HG03571 (cell line): Measurements from ENCODE around the gene ADGRG4.

Experiments used
- ATAC-seq: cut with Tn5 transposase; IDR thresholded peaks from one replicate; pipeline ENCODE4 v1.9.1; 2021; ENCODE audit not compliant: unreplicated experiment

ADGRG4 gene

DNA sequence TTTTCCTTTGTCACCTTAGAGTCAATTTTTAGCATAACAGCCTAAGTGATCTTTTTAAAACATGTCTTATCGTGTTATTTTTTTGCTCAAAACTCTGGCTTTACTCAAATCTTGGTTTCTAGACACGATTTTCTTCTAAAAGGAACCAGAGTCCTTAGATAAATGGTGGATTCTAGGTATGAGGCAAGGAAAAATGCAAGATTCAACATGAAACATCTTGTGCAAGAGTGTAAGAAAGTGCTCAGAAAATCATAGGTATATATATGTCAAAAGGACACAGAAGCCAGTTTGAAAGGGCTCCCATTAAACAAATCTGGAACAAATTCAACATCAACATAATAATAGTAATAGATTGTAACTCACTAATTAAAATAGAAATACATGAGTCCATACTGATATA lies 8.1 kb upstream of the ADGRG4 start:
- ATAC-seq = no peak

DNA sequence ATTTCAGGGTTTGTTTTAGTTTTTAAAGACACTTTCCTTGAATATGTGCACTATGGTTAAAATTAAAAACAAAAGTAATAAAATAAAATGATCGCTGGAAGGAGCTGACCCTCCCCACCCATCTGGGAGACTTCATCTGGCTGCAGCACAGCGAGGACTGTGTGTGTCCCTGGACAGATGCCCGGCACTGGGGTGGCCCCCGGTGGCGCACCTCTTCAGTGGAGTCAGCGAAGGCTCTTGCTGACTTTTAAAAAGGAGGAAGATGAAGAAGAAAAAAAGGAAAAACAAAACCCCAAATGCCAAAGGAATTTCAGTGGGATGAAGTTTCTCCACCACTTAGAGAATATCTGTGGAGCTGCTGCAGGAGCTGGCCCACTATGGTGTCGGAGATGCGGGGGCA lies 5.4 kb upstream of the ADGRG4 start:
- no peak for ATAC-seq

DNA sequence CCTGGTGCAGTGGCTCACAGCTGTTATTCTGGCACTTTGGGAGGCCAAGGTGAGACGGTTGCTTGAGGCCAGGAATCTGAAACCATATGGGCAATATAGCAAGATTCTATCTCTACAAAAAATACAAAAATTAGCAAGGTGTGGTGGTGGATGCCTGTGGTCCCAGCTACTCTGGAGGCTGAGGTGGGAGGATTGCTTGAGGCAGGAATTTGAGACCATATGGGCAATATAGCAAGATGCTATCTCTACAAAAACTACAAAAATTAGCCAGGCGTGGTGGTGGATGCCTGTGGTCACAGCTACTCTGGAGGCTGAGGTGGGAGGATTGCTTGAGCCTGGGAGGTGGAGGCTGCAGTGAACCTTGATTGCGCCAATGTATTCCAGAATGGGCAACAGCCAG lies 2.3 kb downstream of the ADGRG4 start:
- no peak for ATAC-seq

DNA sequence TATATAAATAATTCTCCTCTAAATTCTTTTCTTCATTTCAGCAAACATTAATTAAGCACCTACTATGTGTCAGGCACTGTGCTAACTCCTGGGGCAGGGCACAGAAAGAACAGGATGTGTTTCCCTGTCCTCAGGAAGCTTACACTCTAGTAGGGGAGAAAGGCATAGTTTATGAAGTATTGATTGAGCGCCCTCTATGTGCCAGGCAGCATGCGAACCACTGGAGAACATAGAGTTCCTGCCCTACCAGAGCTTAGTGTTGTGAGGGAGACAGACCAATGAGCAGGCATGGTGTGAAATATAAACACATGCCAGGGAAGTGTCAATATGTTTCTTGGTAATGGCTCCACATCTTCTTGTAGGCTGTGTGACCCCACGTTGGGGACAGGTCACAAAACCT lies 3.7 kb downstream of the ADGRG4 start:
- ATAC-seq = no peak

DNA sequence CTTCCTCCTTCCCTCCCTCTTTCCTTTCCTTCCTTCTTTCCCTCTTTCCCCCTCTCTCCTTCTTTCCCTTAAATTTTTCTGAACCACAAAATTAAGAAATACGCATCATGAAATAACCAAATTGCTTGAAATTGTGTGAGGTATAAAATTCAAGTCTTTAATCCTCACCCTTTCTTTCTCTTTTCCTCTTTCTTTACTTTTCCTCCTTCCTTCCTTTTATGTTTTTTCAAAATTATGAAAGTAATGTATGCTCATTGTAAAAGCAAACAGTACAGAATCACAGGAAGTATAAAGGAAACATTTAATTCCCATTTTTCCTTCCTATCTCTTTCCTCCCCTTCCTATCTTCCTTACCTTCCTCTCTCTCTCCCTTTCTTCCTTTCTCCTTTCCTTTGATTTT lies 5.4 kb downstream of the ADGRG4 start:
- ATAC-seq = no peak

DNA sequence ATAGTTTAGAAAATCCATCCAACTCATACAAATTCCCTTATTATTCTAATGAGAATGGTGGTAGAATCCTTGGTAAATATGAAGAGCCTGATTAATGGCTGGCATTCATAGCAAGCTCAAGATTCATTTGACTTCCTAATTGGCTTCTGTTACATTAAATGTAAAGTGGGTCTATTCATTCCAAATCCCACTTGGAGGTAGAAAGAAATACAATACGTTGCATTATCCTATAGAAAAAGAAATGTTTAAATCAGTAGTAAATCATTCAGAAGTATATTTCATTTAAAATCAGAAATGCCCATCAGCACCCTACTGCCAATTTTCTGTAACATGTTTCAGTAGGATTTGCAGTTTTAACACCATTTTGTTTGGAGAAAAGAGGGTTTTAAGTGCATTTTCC lies 6.7 kb downstream of the ADGRG4 start:
- no peak for ATAC-seq

DNA sequence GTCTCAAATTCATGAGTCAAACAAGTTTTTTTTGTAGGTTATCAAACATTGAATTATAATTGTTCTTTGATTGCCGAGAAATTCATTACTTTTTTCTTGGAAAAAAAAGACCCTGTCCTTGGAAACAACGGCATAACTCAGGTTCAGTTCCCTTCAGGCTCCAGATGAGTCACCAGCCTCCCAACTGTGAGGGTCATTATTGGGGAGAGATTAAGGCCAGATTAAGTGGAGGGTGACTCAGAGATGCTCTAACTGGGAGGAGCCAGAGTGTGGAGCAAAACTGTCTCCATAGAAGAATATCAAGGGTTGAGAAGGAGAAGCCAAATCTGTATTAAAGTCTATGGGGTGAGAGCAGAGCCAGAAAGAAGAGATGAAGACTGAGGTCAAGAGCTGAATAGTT lies 9.6 kb downstream of the ADGRG4 start:
- ATAC-seq = no peak

DNA sequence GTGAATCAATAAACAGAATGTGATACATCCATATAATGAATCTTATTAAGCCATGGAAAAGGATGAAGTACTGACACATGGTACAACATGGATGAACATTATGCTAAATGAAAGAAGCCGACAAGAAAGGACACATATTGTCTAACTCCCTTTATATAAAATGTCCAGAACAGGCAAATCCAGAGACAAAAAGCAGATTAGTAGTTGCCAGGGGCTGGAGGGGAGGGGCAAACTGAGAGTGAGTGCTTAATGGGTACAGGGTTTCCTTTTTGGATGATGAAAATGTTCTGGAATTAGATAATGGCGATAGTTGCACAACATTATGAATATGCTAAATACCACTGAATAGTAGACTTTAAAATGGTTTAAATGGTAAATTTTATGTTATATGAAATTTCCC lies 17.4 kb downstream of the ADGRG4 start:
- no peak for ATAC-seq

DNA sequence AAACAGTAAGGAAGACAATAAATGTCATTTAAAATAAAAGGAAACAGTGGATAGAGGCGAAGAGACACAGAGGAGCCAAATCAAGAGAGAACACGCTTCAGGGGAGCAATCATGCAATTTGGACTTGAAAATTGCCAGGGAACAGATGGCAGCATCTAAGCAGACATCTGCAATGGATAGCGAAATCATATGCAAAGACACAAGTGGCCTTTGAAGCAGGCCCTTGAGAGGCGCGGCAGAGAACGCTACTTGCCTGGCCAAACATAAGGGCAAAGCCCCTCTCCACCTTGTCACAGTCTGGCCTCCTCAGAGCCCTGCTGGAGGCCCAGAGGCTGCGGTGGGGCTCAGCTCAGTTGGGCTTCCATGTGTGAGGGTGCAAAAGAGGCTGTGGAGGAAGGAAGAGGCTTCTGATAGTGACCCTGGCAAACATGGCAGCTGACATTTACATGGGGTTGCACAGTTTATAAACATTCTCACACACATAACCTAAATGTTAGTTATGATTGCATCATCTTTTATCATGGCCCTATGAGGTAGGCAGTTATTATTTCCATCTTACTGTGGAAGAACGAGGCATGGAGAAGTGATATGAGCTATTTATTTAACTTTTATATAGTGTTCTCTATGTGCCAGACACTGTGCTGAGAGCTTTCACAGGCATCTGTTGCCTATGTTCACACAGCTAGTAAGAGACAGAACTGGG lies 18.3 kb downstream of the ADGRG4 start:
- no peak for ATAC-seq

DNA sequence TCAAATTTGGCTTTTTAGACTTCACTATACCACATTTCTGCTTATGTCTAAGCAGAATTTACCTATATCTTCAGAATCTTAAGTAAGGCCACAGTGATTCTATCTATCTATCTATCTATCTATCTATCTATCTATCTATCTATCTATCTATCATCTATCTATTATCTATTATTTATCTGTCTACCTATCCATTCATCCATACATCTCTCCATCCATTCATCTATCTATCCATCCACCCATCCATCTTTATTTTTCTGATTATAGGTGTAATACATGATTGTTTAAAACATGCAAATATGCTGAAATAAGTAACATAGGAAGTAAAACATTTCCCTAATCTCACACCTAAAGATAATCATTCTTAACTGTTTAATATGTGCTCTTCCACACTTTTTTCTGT lies 18.8 kb downstream of the ADGRG4 start:
- no peak for ATAC-seq

DNA sequence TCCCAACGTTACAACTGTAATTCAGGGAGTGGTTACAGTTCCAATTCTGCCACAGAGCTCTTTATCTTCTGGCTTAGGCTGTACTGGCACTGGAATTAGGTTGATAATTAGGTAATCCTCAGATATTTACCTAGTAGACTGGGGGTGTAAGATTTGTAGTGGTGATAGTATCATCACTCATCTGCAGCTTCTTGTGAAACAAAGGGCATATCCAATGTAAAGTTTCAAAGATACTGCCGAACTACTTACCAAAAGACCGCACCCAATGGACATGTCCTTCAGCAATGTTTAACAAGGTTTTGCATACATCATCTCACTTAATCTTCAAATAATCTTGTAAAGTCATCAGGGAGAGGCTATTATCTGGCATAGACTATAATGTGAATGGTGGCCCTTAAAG lies 20.8 kb downstream of the ADGRG4 start:
- ATAC-seq = no peak

DNA sequence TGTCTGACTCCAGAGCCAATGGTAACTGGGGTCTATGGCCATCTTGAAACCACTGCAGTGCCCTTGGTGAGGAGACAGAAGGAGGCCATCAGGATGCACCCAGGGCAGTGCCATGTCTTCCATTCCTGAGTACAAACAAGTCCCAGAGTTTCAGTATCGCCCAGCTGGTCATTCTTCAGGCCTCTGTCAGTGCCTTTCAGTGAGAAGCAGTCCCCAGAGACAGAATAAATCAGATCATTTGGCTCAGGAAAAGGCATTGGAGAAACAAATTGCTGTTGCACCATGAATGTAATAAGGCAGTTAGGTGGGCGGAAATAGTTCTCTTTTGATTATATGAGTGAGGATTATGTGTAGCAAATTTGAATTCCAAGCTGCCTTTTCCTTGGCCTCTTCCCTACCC lies 21.3 kb downstream of the ADGRG4 start:
- no peak for ATAC-seq

DNA sequence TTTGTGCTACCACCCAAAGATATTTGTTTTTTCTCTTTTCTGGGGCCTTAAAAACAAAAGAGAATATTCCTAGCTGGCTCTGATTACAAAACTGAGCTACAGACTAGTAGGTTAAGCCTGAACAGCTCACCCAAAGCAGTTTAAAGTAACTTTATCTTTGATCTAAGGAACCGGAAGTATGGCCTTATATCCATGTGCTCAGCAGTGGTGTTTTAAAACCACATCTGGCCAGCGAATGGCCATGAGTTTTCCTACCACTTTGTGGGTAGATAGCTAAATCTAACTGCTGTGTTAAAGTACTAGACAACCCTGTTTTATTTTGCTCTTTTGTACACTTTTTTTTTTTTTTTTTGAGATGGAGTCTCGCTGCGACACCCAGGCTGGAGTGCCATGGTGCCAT lies 24.6 kb downstream of the ADGRG4 start:
- no peak for ATAC-seq

DNA sequence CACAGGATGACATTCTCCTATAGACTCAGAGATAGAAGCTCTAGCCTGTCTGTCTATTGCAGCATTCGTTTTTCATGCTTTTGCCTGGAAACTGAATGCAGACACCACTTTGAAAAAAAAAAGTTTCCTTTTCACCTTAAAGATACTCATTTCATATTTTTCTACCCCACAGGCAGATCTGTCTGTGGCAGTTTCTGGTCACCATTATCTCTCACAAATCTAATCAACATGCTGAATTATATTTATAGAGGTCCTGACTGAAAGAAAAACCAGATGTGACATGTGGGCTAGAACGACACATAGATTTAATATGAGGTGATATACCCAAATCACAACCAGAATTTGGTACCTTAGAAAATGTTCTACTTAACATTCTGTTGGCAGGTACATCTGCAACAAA lies 28.2 kb downstream of the ADGRG4 start:
- ATAC-seq = no peak

DNA sequence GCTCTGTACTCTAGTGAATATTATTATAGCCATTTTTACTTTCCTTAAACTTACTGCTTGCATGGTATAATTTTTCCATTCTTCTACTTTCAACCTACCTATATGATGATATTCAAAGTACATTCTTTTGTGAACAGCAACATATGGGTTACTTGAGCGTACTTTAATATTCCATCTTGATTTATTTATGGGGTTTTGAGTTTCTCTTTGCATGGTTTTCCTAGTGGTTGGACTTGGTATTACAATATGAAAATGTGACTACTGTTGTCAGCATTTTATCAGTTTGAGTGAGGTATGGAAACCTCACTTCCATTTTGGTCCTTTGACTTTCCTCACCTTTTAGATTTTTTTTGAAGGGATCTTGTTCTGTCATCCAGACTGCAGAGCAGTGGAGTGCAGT lies 35.9 kb downstream of the ADGRG4 start:
- ATAC-seq = no peak

DNA sequence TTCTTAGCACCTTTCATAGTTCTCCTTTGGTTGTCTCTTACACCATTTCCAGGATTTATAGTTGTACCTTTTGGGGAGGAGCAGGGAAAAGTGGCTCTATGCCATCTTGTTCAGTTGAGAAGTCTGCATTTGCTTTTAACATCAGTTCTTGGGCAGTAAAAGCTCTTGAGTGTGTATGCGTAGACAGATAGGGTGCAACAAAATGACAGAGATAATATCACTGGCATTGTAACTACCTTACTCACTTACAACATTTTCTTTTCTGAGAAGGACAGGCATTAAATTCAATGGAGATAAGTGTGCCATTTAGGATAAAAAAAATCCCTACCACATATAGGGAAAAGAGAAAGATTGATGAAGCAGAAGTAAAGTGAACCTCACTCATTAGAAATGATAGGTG lies 38.9 kb downstream of the ADGRG4 start:
- no peak for ATAC-seq

DNA sequence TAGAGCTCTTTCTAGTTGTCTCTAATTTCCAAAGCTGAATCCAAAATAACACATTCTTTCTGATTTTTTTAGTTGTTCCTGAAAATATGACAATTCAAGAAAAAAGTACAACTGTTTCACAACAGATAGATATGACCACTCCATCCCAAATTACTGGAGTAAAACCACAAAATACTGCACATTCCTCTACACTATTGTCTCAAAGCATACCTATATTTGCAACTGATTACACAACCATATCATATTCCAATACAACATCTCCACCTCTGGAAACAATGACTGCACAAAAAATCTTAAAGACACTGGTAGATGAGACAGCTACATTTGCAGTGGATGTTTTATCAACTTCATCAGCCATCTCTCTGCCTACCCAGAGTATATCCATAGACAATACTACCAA lies 43.6 kb downstream of the ADGRG4 start:
- no peak for ATAC-seq

DNA sequence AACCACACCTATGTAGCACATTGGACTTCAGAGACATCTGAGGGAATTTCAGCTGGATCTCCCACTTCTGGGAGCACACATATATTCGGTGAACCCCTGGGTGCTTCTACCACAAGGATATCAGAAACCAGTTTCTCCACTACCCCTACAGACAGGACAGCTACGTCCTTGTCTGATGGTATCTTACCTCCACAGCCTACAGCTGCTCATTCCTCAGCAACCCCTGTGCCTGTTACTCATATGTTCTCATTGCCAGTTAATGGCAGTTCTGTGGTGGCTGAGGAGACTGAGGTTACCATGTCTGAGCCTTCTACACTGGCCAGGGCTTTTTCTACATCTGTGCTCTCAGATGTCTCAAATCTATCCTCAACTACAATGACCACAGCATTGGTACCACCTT lies 45.7 kb downstream of the ADGRG4 start:
- no peak for ATAC-seq

DNA sequence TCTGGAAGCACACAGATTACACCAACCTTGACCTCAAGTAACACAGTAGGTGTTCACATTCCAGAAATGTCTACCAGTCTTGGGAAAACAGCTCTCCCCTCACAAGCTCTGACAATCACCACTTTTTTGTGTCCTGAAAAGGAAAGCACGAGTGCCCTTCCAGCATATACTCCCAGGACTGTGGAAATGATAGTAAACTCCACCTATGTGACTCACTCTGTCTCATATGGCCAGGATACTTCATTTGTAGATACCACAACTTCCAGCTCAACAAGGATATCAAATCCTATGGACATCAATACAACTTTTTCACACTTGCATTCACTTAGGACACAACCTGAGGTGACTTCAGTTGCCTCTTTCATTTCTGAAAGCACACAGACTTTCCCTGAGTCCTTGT lies 46.9 kb downstream of the ADGRG4 start:
- no peak for ATAC-seq

DNA sequence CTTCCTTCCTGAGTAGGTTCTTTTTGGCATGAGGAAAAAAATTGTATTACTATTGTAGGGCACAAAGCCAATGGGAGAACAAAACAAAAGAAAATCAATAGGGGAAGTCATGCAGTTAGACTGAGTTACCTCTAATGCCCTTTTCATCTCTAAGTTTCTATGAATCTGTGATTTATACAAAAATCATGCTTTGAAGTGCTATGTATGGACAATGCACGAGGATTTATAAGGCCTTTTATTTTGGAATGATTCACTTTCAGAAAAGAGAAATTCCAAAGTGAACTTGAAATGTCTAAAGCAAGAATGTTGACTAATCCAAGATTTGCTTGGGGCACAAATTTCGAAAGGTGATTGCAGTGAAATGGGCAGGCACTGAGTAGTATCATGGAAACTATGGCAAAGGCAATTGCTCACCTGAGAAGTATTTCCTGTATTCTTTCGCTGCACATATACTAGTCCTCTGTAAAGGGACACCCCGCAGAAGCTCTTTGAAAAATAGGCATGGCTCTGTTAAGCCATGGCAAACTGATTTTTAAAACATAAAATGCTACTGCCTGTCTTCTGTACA lies 52.8 kb downstream of the ADGRG4 start:
- ATAC-seq = no peak

DNA sequence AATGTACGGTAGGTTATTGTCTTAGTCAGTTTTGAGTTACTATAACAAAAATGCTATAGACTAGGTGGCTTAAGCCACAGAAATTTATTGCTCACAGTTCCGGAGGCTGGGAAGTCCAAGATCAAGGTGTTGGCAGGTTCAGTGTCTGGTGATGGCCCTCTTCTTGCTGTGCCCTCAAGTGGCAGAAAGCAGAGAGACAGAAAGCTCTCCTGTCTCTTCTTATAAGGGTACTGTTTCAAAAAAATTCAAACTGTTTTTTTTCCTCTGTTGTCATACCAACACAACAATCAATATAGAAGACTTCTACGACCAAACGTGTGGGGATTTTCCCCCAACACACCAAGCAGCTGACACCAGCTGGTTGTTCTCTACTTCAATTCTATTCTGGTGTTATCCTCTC lies 53.4 kb downstream of the ADGRG4 start:
- ATAC-seq = no peak

DNA sequence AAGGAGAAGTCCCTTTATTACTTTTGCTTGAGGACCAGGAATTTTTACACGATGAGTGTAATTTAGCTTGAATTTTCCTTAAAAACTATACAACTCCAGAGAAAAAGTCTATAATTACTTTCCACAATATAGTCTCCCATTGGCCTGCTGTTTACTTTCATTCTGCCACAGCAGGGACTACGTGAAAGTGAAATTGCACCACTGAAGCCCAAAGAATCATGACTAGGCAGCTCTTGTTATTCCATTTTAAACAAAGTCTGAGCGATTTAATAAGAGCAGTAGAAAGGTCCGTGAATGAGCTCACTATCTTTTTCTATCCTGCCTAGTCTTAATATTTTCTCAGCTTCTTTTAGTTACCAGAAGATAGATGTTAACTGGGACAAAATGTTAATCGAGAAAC lies 68.6 kb downstream of the ADGRG4 start:
- no peak for ATAC-seq

DNA sequence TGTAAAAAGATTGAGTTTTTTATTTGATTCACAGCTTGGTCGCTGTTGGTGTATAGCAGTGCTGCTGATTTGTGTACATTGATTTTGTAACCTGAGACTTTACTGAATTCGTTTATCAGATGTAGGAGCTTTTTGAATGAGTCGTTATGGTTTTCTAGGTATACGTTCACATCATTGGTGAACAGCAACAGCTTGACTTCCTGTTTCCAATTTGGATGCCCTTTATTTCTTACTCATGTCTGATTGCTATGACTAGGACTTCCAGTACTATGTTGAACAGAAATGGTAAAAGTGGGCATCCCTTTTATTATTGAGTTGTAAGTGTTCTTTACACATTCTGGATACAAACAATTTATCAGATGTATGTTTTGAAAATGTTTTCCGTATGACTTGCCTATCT lies 76.0 kb downstream of the ADGRG4 start:
- ATAC-seq = no peak
